ENCODE measurements around the gene CARD9.
"Not testable (repeated sequence)": the region's sequence is repeated elsewhere in the genome, so short reads cannot be mapped to it uniquely, and the experiment has no call there.

The CARD9 gene

GRCh38 chr9:136361754-136362449 lies 11.6 kb downstream of the CARD9 start:
- no peak for DNase-seq

- DNase-seq: no peak
Observed at GRCh38 chr9:136361047-136361753, 12.3 kb downstream of the CARD9 start.

- no peak for DNase-seq
Observed at GRCh38 chr9:136359774-136360718, 13.4 kb downstream of the CARD9 start.

- no peak for DNase-seq
Observed at GRCh38 chr9:136358888-136359287, 14.6 kb downstream of the CARD9 start.

- no peak for DNase-seq
Observed at GRCh38 chr9:136358016-136358415, 15.5 kb downstream of the CARD9 start.

- DNase-seq: no peak
Observed at GRCh38 chr9:136357202-136357725, 16.2 kb downstream of the CARD9 start.

GRCh38 chr9:136355616-136356557 lies 17.6 kb downstream of the CARD9 start:
- no peak for DNase-seq

GRCh38 chr9:136354592-136355085 lies 18.8 kb downstream of the CARD9 start:
- no peak for DNase-seq

- no peak for DNase-seq
Observed at GRCh38 chr9:136353757-136354488, 19.5 kb downstream of the CARD9 start.

GRCh38 chr9:136353088-136353487 lies 20.4 kb downstream of the CARD9 start:
- no peak for DNase-seq

- peak; percentile 6 for DNase-seq
Observed at GRCh38 chr9:136352682-136353081, 20.8 kb downstream of the CARD9 start.

- not testable (repeated sequence) for DNase-seq
Observed at GRCh38 chr9:136351868-136352267, 21.6 kb downstream of the CARD9 start.

- DNase-seq: no peak
Observed at GRCh38 chr9:136351252-136351800, 22.1 kb downstream of the CARD9 start.

- no peak for DNase-seq
Observed at GRCh38 chr9:136349546-136349945, 23.9 kb downstream of the CARD9 start.

GRCh38 chr9:136348691-136349090 lies 24.8 kb downstream of the CARD9 start:
- no peak for DNase-seq

- DNase-seq: peak; percentile 20
Observed at GRCh38 chr9:136347472-136348256, 25.8 kb downstream of the CARD9 start.

- DNase-seq: no peak
Observed at GRCh38 chr9:136346927-136347465, 26.5 kb downstream of the CARD9 start.

GRCh38 chr9:136346157-136346481 lies 27.4 kb downstream of the CARD9 start:
- no peak for DNase-seq

- DNase-seq: no peak
Observed at GRCh38 chr9:136345281-136346156, 27.9 kb downstream of the CARD9 start.

All from NCI-H1694 treated with DMSO at 0.1 percent for 48 hours (cell line).